Suppressor macrophage treated with lipopolysaccharide for 1 hour (primary cell): ENCODE measurements around the gene ADAM15.

Experiments
- DNase-seq, 3 donors: peaks; one replicate each; pipeline ENCODE4 v3.0.0-alpha.2; 2020 to 2022

The ADAM15 gene

GRCh38 chr1:155032886-155033285 is 18.2 kb upstream of the ADAM15 start:
- DNase-seq = no peak

GRCh38 chr1:155033524-155033923 is 17.6 kb upstream of the ADAM15 start, which contains the start of the genes DCST1 and DCST2:
TSS of gene DCST1 (plus strand) at chr1:155033824. CDS start at chr1:155034037, 213 bp downstream.
TSS of gene DCST2 (minus strand) at chr1:155033781. CDS start at chr1:155033701, 80 bp downstream.
- no peak for DNase-seq

GRCh38 chr1:155034318-155035208 is 16.6 kb upstream of the ADAM15 start:
- no peak for DNase-seq

DNA sequence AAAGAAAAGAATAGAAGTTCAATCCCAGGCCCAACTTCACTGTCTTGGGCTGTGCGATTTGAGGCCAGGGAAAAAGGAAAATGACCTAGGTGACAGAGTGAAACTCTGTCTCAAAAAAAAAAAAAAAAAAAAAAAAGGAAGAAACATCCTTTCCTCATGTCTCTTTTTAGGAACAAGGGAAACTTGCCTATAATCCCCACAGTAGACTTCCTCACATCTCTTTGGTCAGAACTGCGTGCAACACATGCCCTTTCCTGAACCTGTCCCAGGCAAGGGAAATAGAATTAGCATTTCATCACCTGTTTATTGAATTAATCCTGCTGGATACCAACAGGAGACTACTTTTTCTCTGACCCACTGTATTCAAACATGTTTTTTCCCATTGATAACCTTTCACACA is 15.2 kb upstream of the ADAM15 start:
- DNase-seq = peak; percentile 76 to 90 (median 86)

- DNase-seq = no peak
Measured at GRCh38 chr1:155037043-155037442, 14.1 kb upstream of the ADAM15 start.

DNA sequence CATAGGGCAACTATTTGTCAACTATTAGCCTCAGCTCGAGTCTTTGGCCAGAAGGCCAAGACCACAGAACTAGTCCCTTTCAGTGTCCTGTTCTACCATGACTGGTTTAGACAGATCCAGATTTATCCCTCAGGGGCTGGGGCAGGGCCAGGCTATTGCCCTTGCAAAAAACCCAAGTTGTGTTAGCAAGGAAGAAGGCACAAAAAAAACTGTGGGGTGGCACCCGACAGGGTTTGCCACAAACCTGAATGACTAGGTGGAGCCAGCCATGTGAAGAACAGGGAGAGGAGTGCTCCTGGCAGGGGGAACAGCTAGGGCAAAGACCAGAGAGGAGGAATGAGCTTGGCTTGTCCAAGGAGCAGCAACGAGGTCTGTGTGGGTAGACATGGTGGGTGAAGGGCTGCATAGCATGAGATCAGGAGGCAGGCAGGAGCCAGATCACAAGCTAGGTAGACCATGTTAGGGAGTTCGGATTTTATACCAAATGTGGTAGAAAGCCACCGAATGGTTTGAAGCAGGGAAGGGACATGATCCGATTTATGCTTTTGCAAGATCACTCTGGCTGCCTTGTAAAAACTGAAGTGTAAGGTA is 13.2 kb upstream of the ADAM15 start:
- no peak for DNase-seq

GRCh38 chr1:155038602-155039307 is 12.4 kb upstream of the ADAM15 start:
- DNase-seq = peak; percentile 25 to 45 (median 28)

GRCh38 chr1:155039308-155039669 is 11.8 kb upstream of the ADAM15 start:
- DNase-seq = no peak

DNA sequence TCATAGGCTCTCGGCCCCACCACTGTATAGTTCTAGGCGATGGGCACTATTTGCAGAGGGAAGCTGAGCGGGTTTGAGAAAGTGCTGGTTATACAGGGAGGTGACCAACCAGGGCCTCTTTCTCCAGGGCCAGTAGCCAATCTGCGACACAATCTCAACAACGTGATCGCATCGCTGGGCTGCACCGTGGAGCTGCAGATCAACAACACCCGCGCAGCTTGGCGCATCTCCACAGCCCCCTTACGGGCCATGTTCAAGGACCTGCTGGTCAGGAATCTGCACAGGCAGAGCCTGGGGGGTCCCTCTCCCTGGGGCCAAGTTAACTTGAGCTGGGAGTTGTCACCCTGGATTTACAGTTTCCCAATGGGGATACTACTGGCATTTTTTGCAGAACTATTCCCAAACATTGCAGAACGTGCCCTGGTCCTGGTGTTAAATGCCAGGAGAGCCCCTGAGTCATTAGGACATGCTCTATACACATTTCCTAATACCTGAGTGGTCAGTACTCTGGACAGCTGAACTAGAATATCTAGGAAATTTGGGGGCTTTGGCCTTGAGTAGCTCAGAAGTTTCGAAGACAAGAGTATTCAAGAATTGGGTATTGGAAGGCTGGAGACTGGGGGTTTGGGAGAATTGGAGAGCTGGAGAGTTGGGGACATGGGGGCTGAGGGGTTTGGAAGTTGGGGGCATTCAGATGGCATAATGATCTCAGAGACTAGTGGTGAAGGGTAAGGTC is 10.6 kb upstream of the ADAM15 start:
- DNase-seq = no peak

DNA sequence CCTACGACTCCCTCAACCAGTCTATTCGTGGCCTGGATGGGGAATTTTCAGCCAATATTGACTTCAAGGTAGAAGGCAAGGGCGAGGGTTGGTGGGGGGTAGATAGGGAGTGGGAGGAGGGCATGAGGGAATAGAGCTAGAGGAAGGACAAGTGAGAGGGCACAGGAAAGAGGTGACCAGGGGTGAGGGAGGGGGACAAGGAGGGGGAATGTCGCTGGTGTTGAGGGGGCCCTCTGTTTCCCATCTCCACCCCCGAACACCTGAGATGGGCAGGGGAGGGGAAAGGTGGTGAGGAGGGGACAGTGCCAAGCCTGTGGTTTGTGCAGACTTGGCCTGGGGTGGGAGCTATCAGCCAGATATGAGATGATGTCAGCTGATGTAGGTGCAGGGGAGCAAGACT is 8.3 kb upstream of the ADAM15 start:
- no peak for DNase-seq

DNA sequence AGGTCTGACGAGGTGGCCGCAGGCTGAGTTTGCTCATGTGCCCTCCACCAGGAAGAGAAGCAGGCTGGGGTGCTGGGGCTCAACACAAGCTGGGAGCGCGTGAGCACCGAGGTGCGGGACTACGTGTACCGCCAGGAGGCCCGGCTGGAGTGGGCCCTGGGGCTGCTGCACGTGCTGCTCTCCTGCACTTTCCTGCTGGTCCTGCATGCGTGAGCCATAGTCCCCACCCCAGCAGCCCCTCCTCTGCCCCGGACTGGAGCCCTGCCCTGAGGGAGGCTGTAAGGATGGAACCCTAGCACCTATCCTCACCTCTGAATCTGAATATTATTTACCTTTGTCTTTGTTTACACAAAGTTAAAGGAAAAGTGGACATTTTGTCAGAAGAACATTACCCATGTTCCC is 7.8 kb upstream of the ADAM15 start:
- no peak for DNase-seq

DNA sequence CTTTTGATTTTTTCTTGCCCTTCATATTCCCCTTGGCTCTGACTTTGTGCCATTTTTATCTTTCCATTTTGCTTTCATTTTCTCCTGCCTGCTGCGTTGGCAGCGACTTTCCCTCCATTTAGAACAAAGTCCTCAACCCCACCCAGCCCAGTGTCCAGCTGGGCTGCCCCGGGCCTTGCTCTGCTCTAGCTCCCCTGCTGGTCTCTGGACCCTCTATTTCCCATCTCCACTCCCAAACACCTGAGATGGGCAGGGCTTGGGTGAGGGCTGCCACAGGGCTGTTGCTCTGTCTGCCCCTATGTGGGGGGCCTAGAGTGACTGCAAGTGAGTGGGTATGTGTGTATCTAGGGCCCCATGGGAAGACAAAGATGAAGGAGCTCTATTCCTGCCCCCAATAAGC is 7.3 kb upstream of the ADAM15 start:
- DNase-seq = no peak

DNA sequence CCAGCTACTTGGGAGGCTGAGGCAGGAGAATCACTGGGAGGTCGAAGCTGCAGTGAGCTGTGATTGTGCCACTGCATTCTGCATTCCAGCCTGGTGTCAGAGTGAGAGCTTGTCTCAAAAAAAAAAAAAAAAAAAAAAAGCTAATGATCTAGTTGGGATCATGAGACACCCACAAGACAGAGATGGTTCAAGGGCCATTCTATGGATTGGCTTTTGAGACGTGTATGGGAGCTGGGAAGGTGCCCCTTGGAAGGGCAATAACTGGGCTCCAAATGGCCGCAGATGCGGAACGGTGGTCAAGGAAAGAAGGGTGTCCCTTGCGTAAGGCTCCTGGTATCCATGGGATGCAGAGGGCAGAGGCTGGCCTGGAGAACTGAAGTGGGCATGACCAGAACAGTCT is 6.8 kb upstream of the ADAM15 start:
- no peak for DNase-seq

DNA sequence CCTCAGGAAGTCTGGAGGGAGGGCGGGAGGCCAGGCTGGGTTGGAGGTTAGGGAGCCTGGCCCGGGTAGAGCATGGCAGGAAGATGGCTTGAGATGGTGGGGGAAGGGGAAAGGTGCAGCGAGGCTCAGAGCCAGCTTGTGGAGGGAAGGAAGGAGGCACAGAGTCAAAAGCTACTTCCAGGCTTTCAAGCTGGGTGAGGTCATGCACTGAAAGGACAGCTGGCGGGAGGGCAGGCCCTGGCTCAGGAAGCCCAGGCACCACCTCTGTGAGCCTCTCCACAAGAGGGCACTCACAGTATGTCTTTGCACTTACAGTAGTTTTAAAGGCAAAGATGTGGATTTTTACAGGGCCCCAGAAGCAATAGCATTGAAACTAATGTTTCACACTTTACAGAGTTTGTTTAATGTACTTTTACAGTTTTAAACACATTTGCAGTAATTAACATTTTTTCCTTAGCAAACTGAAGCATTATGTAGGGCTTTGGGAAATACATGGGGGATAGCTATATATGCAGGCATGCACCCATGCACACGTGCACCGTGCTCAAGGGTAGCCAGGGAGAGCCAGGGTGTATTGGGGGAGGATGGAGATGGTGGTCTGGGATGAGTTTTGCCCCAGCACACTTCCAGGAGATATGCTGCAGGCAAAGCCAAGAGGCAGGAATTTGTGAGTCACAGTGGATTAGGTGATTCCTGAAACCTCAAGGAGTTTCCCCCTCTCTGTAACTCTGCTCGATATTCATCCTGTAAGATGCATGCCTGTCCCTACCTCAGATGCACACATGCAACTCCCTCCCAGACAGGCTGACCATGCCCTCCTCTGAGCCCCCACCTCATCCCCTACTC is 6.1 kb upstream of the ADAM15 start:
- peak; percentile 93 to 94 (median 94) for DNase-seq

- no peak for DNase-seq
Measured at GRCh38 chr1:155048449-155049334, 2.4 kb upstream of the ADAM15 start.

GRCh38 chr1:155049651-155050559 is 1.2 kb upstream of the ADAM15 start:
- DNase-seq = no peak

DNA sequence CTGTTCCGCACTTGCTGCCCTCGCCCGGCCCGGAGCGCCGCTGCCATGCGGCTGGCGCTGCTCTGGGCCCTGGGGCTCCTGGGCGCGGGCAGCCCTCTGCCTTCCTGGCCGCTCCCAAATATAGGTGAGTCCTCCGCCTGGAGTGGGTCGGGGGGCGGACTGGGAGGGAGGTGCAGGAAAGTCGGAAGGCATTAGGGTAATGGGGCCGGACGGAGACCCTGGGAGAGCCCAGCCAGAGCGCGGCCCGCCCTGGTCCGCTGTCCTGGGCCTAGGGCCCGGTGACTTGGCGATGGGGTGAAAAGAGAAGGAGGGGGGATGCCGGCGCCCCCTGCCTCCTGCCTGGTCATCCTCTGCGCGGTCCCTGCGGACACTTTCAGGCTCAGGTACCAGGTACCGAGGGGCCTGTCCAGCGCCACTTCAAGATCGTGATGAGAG is 243 bp downstream of the ADAM15 start:
- no peak for DNase-seq

DNA sequence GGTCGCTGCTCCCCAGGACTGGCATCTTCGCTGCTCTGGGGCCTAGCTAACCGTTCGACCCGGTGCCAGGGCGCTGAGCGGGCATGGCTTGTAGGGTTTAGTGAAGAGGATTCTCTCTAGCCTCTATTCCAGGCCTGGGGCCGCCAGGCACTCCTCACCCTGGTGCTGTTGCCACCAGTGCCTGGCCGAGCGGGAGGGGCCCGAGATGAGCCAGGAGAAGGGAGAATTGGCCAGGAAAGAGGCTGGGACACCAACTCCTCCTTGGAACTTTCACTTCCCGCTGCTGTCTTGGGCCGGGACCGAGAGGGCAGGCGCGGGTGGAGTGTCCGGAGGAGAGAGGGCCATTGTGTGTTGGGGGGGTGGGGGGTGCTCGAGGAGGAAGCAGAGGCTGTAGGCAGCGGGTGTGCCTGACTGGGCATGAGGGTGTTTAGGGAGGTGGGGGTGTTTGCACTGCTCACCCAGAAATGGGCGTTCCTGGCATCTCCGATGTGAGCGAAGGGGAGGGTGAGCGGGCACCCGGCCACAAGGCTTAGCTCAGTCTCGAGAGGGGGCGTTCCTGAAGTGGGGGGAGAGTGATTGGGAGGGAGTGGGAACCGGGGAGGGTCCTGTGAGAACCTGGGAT is 772 bp downstream of the ADAM15 start:
- DNase-seq = peak; percentile 74 to 81 (median 74)
